DMS53 (cell line): ENCODE measurements around the gene PDGFRB.

ENCODE experiments used
- DNase-seq: peaks from one replicate; lab custom pipeline; 2025; lab: John Stamatoyannopoulos, UW

Gene PDGFRB

DNA sequence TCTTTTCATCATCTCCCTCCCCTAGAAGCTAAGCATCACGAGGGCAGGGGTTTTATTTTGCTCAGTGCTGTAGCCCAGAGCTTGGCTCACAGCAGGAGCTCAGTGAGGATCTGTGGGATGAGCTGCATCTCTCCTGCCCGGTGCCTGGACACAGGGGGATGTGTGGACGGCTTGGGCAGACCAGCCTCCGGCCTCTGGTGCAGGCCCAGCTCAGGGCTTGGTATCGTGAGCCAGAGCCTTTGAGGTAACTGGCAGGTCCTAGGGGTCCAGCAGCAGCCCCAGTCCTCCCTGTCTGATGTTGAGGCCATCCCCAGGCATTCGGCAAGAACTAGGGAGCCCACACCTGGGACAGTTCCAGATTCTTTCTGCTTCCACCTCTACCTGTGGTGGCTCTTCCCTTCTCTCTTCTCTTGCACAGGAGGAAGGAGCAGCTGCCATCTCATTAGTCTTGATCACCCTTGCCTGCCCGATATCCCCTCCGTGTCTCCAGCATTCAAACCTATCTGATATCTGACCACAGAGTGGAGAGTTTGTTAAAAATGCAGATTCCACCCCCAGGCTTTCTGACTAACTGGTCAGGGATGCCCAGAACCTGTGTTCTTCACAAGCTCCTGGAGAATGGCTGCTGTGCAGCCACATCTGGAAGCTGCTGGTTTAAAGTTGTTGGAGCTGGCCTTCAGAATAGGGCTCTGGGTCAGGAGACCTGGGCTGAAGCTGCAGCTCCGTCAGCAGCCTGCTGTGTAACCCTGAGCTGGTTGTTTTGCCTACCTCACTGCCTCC is 26.3 kb upstream of the PDGFRB start:
- DNase-seq = no peak

DNA sequence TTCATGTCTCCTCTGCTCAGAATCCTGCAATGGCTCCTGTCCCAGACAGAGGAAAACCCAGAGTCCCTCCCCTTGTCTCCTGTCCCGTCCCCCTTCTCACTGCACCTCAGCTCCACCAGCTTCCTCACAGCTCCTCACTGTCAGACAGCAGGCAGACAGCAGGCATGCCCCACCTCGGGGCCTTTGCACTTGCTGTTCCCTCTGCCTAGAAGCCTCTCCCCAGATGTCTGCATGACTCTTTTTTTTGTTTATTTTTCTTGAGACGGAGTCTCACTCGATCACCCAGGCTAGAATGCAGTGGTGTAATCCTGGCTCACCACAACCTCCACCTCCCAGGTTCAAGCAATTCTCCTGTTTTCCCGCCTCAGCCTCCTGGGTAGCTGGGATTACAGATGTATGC is 25.4 kb upstream of the PDGFRB start:
- no peak for DNase-seq

DNA sequence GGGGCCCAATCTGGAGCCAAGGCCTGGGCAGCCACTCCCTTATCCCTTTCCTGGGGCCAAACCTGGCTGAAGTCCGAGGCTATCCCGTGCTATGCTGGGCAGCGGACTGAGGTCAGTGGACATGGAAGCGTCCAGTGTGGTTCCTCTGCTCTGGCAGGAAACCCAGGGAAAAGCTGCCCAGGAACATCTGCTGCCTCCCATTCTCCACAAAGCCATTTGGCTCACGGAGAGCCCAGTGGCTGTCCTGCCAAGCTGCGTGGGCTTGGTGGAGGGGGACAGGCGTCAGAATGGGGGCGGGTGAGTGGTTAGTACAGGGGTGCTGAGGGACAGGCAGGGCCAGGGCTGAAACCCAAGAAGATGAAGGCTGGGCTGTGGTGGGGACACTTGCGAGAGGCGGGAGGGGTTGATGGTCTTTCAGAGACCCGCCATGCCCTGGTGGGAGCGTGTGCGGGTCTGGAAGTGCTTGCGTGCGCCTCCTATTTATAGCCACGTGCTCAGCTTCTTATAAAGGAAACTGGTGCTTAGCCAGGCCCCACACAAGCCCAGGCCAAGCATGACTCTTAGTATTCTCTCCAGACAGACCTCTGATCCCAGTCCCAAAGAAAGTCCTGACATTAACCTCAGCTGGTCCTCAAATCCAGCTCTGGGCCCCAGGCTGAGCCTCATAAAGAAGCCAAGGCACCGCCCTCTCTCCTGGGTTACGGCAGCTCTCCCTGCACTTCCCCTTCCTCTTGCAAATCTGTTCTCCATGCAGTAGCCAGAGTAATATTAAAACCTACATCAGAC is 24.8 kb upstream of the PDGFRB start:
- DNase-seq = no peak

DNA sequence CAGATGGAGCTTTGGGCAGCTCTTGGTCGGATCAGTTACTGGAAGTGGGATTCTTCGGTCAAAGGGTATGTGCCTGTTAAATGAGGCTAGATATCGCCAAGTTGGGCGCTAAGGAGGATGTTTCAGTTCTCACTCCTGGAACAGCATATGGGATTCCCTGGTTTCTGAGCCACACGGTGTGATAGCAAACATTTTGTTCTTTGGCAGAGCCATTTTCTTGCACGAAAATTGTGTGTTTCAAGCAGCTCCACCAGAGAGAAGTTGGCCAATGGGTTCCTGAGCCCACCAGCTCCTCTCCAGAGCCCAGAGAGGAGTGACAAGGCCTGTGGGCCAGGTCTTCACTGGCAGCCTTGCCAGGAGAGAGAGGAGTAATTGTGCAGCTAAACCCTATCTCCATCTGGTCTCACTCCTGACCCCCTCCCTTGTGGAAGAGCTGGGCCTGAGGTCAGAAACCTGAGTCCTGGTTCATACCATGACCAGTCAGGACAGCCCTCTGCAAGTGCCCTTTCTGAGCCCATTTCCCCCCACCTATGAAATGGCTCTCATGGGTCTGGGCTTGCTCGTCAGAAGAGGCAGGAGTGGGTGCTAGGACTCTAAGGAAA is 23.5 kb upstream of the PDGFRB start:
- no peak for DNase-seq

DNA sequence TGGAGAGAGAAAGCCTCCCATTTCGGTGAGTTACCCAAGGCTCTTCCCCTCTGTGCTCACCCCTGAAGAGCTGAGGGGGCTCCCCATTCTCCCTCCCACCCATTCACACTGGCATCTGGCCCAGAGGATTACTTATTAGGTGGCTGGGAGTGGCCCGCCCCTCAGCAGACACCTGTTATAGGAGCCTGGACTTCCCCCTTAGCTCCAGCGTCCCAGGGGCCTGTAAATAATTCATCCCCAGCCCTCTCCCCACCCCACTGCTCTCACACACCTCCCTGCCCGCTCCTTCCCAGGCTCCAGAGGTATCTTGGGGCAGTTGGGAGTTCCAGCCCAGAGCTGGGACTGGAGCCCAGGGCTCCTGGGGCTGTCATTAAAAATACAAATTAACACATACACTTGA is 22.6 kb upstream of the PDGFRB start:
- DNase-seq = no peak

DNA sequence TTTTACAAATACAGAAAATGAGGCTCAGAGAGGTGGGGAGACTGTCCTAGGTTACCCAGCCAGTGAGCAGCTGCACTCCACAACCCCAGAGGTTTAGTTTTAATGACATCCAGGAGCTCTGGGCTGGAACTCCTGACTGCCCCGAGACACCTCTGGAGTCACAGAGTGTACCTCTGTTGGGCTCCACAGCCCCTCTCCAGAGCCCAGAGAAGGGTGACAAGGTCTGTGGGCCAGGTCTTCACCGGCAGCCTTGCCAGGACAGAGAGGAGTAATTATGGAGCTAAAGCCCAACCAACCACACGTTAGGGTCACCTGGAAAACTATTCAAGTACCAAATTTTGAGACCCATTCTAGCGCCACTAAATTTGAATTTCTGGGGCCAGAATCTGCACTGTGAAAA is 22.1 kb upstream of the PDGFRB start:
- DNase-seq = no peak

DNA sequence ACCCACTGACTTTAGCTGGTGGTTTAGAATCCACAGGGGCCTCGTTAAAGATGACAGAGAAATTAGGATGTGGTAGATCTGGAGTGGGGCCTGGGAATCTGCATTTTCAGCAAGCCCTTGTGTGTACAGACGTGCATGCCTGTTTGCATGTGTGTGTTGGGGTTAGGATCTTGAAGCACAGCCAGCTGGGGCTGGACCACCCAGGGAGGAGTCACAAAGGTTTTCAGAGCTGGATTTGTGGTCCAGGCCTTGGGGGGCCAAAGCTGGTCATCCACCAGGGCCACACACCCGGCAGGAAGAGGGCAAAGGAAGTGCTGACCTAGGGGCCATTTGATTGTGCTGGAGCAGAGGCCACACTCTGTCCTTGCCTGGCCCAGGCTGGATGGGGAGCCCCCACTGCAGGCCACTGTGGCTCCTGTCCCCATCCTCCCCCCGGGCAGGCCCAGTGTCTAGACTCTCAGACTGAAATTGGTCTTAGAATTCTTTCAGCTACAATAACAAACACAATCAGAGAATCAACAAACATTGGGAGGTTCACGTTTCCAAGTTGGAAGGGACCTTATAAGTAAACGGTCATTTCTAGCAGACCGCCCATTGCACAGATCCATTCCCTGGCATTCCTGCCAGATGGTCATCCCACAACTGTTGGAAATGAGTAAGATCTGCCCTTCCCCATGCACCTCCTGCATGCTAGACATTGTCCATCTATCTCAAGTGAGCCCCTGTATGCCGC is 21.3 kb upstream of the PDGFRB start:
- DNase-seq = no peak

DNA sequence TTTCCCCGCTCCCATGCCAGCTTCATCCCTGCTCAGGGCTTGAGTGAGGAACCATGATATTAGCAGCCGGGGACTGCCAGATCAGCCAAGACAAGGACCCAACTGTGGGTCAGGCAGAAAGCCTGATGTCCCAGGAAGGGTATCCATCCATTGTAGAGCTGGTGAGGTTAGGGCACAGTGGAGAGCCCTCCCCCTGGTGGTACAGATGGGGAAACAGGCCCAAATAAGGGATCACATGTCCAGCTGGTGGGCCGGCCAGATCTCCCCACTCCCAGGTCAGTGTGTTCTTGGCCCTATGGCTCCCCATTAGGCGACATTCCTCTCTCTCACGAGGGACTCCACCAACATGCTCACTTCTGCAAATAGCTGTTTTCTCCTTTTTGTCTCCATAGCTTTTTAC is 19.9 kb upstream of the PDGFRB start:
- DNase-seq = peak; percentile 47

DNA sequence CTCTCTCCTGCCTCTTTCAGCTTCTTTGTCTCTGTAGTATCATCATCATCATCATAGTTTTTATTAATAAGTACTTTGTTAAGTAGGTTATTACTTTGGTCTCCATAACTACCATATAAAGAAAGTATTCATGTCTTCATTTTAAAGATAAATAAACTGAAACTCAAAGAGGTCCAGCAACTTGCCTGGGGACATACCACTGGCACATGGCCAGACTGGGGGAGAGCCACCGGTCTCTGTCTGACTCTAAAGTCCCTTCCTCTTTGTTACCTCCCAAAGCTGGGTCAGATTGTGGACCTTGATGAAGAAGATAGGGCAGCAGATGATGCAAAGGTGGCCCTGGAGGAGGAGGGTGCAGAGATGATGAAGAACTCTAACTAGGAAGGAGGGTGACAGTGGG is 19.4 kb upstream of the PDGFRB start:
- DNase-seq = no peak

DNA sequence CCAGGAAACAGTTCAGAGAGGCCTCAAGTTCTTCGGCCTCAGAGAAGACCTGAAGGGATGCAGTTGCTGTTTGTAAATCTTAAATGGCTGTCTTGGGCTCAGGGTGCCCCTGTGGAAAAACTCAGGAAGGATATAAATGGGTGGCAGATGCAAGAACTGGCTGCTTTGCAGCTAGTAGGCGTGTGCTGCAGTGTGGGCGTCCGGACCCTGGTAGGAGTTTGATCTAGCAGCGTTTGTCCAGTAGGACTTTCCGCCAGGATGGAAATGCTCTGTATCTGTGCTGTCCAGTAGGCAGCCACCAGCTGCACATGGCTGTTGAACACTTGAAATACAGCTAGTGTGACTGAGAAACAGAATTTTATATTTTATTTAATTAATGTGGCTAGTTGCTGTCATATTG is 18.6 kb upstream of the PDGFRB start:
- DNase-seq = no peak

DNA sequence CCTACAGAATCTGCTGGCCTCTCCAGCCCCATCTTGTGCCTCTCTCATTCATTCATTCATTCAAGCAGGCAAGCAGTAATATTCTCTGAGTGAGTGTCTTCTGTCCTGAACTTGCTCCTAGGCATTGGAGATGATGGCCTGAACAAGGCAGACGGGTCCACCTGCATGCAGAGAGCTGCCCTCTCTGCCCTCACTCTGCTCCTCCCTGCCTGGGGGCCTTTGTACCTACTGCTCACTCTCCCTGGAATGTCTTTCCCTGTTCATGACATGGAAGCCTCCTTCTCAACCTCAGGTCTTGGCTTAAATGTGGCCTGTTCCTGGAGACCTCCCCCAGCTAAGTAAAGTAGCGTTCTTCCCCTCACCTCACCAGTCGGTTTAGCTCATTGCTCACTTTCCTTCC is 17.5 kb upstream of the PDGFRB start:
- no peak for DNase-seq

DNA sequence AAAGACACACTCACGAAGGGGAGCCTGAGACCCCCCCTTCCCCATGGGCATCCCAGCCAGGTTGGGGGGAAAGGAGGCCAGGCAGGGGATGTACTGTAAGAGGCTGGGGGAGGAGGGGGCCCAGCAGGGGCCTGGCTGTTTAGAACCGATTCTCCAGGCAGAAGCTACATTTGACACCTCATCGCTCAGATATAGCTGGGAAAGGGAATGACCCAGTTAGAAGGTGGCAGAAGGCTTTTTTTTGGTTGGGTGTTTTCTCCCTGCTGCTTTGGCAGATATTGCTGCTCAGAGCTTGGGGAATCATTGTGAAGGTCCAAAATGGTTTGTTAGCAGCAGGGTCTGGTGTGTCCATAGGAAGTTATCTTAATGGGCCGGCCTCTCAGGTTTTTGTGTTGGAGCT is 16.9 kb upstream of the PDGFRB start:
- DNase-seq = no peak

DNA sequence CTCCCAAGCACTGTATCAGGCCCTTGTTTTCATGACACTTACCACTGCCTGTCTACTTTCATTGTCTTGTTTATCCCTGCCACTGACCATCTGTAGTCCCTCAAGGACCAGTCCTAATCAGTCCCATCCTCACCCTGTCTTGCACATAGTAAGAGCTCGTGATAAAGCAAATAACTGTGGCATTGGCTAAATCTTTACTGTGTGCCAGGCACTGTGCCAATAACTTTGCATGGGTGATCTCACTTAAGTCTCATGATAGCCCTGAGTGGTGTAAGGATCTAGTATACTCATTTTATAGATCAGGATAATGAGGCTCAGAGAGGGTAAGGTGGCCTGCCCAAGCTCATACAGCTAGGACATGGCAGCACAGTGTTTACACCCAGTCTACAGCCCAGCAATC is 16.5 kb upstream of the PDGFRB start:
- DNase-seq = no peak

DNA sequence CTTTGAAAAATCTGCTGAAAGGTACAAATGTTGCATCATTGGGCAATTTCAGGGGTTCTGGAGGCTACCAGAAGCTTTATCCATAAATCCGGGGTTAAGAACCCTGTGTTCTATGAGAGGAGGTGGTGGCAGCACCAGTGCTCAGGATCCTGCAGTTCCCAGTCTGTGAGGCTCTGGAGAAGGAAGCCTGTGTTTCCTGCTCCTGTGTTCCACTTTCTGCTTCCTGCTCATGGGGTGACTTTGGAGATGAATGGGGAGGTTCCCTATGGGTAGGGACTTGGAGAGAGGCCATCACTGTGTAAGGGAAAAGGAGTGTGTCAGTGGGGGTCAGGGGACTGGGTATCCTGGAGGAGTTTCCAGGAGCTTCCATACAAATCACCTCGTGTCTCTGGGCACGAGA is 13.2 kb upstream of the PDGFRB start:
- peak; percentile 23 for DNase-seq

DNA sequence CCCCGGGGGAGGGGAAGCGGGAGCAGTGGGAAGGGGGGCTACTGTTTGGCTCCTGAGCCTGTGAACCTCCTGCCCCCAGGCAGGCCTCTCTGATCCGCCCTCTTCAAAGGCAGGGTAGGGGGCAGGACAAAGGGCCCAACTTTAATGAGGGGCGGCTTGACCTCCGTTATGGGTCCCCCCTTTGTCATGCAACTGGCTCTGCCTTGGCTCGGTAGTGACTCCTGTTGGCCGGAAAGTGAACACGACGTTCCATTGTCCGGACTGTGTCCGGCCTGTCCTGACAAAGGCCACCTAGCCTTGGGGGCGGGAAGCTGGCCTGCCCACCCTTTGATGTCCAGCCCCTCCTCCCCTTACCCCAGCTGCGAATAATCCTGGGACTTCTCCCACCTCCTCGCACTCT is 12.3 kb upstream of the PDGFRB start:
- DNase-seq = no peak

DNA sequence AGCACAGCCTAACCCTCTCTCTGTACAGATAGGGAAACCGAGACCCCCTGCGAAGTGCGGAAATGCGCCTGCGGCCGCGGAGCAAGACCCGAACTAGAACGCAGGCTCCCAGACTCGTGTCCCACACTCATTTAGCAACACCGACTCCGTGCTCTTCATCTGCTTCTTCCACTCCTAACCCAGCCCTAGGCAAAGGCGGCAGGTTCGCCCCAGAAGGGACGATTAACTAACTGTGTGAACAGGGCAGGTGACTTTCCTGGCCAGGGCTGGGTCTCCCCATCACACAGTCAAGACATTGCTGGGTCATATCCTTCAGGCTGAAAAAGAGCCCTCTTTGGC is 11.8 kb upstream of the PDGFRB start:
- DNase-seq = no peak

DNA sequence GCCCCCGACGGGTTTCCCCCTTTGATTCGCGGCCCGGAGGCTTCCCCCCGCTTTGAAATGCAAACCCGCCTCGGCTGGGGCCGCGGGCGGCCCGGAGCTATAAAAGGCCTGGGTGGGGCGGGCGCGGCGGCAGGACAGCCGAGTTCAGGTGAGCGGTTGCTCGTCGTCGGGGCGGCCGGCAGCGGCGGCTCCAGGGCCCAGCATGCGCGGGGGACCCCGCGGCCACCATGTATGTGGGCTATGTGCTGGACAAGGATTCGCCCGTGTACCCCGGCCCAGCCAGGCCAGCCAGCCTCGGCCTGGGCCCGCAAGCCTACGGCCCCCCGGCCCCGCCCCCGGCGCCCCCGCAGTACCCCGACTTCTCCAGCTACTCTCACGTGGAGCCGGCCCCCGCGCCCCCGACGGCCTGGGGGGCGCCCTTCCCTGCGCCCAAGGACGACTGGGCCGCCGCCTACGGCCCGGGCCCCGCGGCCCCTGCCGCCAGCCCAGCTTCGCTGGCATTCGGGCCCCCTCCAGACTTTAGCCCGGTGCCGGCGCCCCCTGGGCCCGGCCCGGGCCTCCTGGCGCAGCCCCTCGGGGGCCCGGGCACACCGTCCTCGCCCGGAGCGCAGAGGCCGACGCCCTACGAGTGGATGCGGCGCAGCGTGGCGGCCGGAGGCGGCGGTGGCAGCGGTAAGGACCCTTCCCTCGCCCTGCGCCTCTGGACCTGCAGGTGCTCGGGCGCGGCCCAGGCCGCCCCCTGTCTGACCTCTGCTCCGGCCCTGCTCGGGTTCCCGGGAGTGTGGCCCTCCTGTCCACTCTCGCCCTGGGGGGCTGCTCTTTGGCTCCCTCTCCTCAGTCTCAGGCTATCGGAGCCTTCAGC is 11.2 kb upstream of the PDGFRB start, which contains the start of gene CDX1:
TSS of gene CDX1 (plus strand) at position 129 of the 862 bp plus-strand sequence. CDS start at position 228, 99 bp downstream.
- no peak for DNase-seq

DNA sequence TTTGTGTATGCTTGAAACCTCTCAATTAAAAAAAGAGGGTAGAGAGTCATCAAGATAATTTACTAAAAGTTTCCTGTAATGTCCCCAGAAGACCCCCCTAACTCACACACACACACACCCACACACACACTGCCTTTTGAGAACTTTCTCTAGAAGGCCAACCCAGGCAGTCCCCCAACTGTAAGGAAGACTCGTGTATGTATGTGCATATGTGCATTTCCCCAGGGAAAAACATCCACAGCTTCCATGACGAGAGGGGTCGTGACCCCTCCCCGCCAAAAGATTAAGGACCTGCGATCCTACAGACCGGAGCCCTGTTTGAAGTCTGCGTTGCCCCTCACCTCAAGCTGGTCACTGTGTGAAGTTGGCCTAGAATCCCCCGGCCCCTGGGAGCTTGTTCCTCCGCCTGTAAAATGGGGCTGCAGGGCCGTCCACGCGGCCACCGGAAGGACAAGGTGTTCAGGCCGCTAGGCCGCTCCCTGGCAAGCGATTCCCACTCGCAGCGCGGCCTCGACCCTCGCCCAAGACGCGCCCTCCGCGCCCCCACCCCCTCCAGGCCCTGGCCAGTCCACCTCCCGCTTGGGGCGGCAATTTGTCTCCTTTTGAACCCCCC is 10.5 kb upstream of the PDGFRB start:
- DNase-seq = no peak

DNA sequence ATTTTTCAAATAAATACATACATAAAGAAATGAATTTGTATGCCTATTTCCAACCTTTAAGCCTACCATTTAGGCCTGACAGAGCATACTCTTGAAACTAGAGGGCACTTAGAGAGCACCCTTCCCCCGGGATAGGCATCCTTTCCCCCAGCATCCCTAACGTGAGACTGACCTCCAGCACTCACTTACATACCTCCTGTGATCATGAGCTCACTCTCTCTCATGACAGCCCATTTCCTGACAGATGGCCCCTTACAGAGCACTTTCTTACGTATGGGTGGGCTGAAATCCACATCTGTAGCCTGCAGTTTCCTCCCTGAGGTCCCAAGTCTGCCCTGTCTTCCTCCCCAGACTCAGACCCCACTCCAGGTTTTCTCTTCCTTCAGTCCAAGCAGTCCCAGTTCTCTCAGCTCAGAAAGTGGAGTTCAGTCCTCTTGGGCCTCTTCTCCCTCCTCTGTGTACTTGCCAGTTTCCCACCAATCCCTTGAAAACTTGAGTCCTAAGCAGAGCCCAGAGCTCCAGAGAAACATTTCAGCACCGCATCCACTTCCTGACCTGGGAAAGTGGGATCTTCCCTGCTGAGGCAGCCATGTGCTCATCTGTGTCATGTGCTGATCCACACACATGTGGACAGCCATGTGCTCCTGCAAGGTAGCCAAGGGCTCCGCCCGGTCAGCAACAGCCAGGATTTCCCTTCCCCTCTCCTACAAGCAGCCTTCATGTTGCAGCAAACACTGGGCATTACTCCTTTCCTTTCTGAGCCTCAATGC is 8.8 kb upstream of the PDGFRB start:
- no peak for DNase-seq

DNA sequence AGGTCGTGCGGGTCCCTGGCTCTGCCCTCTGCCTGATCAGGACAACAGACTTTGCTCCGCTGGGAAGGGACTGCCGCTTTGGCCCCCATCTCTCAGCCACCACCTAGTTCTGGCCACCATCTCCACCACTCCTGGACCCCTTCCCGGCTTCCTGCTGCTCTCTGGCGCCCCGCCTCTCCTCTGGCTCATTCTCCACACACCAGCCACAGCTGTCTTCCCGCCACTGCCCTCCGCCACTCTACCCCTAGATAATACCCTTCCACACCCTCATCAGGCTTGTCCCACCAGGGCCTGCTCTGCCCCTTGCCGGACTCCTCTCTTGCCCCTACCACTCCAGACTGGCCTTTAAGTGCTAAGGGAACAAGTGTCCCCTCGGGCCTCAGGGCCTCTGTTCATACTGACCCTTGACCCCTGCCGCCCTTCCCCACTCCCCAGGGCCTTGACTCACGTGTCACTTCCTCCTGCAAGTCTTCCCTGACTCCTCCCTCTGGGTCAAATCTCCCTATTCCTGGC is 8.0 kb upstream of the PDGFRB start:
- DNase-seq = no peak
